Glutamatergic neuron (in vitro differentiated cells): ENCODE measurements around the gene ZNF333. TPM values are rescaled to one million over a fixed set of nuclear protein-coding genes. Genes with fewer than 3 reads are reported as not detected.
A peak's percentile ranks its signal among the peaks of the same experiment; 100 is the strongest.

ENCODE experiments used
- DNase-seq: peaks from one replicate; pipeline ENCODE4 v3.0.0; 2022
- H3K27ac Mint-ChIP-seq: one replicate; pipeline ENCODE4 v1.8.0; 2020; ENCODE audit warnings: mild to moderate bottlenecking, mixed read lengths, inconsistent platforms; ENCODE audit not compliant: unreplicated experiment
- H3K27me3 Mint-ChIP-seq: one replicate; pipeline ENCODE4 v1.8.0; 2020; ENCODE audit warnings: mild to moderate bottlenecking, moderate library complexity, mixed read lengths, inconsistent platforms; ENCODE audit not compliant: unreplicated experiment
- H3K36me3 Mint-ChIP-seq: one replicate; pipeline ENCODE4 v1.8.0; 2020; ENCODE audit warnings: mild to moderate bottlenecking, mixed read lengths, inconsistent platforms; ENCODE audit not compliant: unreplicated experiment
- H3K4me1 Mint-ChIP-seq: one replicate; pipeline ENCODE4 v1.8.0; 2020; ENCODE audit warnings: mild to moderate bottlenecking, low read depth, mixed read lengths, inconsistent platforms; ENCODE audit not compliant: unreplicated experiment
- H3K4me3 Mint-ChIP-seq: one replicate; pipeline ENCODE4 v1.8.0; 2020; ENCODE audit warnings: mild to moderate bottlenecking, mixed read lengths, inconsistent platforms; ENCODE audit not compliant: unreplicated experiment
- H3K9me3 Mint-ChIP-seq: one replicate; pipeline ENCODE4 v1.8.0; 2020; ENCODE audit warnings: mild to moderate bottlenecking, moderate library complexity, mixed read lengths, inconsistent platforms; ENCODE audit not compliant: unreplicated experiment
- CTCF ChIP-seq: fragments of 200-600 bp; sonication (generic); IDR thresholded peaks from one replicate; pipeline ENCODE4 v1.5.0; 2021; ENCODE audit not compliant: partially characterized antibody, unreplicated experiment
- total RNA-seq: library from RNA; stranded (reverse); fragmentation: NEBNext Ultra II Directional; extraction: Animal tissue kit (Norgen Biotek cat#: 25700); gene quantifications from one replicate; pipeline ENCODE4 v1.2.1, GENCODE V29; 2021; ENCODE audit not compliant: unreplicated experiment

ZNF333 gene
- total RNA-seq, 1 donor from 2014 or later: 32.9 TPM

- H3K4me1 Mint-ChIP-seq: no peaks in the 10 kb centered on the region
- no peak overlapping the region for H3K27ac Mint-ChIP-seq
- peaks cover 4% of the 10 kb centered on the region for H3K27me3 Mint-ChIP-seq
- TF ChIP-seq CTCF: no peak
- peaks cover 2% of the 10 kb centered on the region for H3K9me3 Mint-ChIP-seq
- H3K4me3 Mint-ChIP-seq: no peak overlapping the region
- DNase-seq: no peak
- no peaks in the 10 kb centered on the region for H3K36me3 Mint-ChIP-seq
Observed at GRCh38 chr19:14677464-14677863, 12.4 kb upstream of the ZNF333 start.

DNA sequence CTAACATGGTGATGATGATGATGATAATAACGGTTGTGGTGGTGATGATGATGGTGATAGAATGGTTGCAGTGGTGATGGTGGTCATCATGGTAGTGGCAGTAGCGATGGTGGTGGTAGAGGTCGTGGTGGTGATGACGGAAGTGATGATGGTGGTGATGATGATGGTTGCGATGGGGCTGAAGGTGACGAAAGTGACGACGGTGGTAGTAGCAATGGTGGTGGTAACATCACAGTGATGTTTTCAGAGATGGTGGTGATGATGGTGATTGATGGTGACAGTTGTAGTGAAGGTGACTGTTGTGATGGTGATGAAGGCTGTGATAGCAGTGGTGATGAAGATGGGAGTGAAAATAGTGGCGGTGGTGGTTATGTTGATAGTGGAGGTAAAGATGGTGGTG lies 11.6 kb upstream of the ZNF333 start:
- Mint-ChIP-seq H3K9me3 (peaks cover 2% of the 10 kb centered on the region), H3K27me3 (peaks cover 5% of the 10 kb centered on the region), H3K4me3 (no peak overlapping the region), H3K27ac (no peak overlapping the region), H3K36me3 (no peaks in the 10 kb centered on the region), H3K4me1 (no peaks in the 10 kb centered on the region)
- no peak for DNase-seq
- no peak for TF ChIP-seq CTCF

DNA sequence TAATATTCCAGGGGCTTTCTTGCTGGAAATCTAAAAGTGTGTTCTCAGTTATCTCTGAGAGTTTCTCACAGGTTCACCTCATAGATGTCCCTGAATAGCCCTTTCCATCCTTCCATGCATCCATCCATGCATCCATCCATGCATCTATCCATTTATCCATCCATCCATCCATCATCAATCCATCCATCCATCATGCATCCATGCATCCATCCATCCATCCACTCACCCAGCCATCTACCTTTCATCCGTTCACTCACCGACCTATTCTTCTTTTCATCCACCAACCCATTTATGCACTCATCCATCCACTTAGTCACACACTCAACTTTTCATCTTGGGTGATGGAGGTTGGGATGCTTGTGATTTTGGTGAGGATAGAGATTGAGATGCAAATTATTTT lies 7.8 kb upstream of the ZNF333 start:
- no peak overlapping the region for H3K4me3 Mint-ChIP-seq
- no peak for TF ChIP-seq CTCF
- H3K4me1 Mint-ChIP-seq: no peaks in the 10 kb centered on the region
- H3K27me3 Mint-ChIP-seq: peaks cover 5% of the 10 kb centered on the region
- H3K36me3 Mint-ChIP-seq: no peaks in the 10 kb centered on the region
- peaks cover 2% of the 10 kb centered on the region for H3K9me3 Mint-ChIP-seq
- no peak overlapping the region for H3K27ac Mint-ChIP-seq
- DNase-seq: no peak

- peaks cover 5% of the 10 kb centered on the region for H3K27me3 Mint-ChIP-seq
- no peak for TF ChIP-seq CTCF
Observed at GRCh38 chr19:14683439-14683838, 6.4 kb upstream of the ZNF333 start.

GRCh38 chr19:14686411-14686810 lies 3.4 kb upstream of the ZNF333 start:
- H3K4me1 Mint-ChIP-seq: no peaks in the 10 kb centered on the region
- no peak for DNase-seq
- H3K27me3 Mint-ChIP-seq: peaks cover 5% of the 10 kb centered on the region
- peaks cover 2% of the 10 kb centered on the region for H3K9me3 Mint-ChIP-seq
- no peak overlapping the region for H3K4me3 Mint-ChIP-seq
- H3K36me3 Mint-ChIP-seq: no peaks in the 10 kb centered on the region
- TF ChIP-seq CTCF: peak; percentile 15
- no peak overlapping the region for H3K27ac Mint-ChIP-seq

More at GRCh38 chr19:14683439-14683838, 6.4 kb upstream of the ZNF333 start:
- Mint-ChIP-seq H3K9me3 (peaks cover 2% of the 10 kb centered on the region), H3K4me3 (no peak overlapping the region), H3K4me1 (no peaks in the 10 kb centered on the region), H3K27ac (no peak overlapping the region), H3K36me3 (no peaks in the 10 kb centered on the region)
- DNase-seq: no peak
